MM.1S (cell line): ENCODE results near the gene PTPN18.

ENCODE experiments used
- DNase-seq: peaks from one replicate; pipeline ENCODE4 v3.0.0-alpha.2; 2015
- H2AFZ ChIP-seq: fragments of 300-600 bp; sonication (generic); 2 replicates; pipeline ENCODE4 v1.6.0; 2016; ENCODE audit warnings: antibody characterized with exemption, low read length
- H3F3A ChIP-seq: fragments of 300-600 bp; sonication (generic); 2 replicates; pipeline ENCODE4 v1.6.1; 2016; ENCODE audit warnings: mild to moderate bottlenecking, antibody characterized with exemption, low read length, moderate library complexity, mixed read lengths; ENCODE audit not compliant: insufficient read depth
- H3K27ac ChIP-seq: fragments of 300-600 bp; sonication (generic); 2 replicates; pipeline ENCODE4 v1.5.1; 2016; ENCODE audit warnings: mild to moderate bottlenecking, low read length
- H3K27me3 ChIP-seq: fragments of 300-600 bp; sonication (generic); replicated peaks from 2 replicates; pipeline ENCODE4 v1.6.0; 2016; ENCODE audit warnings: low read length; ENCODE audit not compliant: insufficient read depth
- H3K36me3 ChIP-seq: fragments of 300-600 bp; sonication (generic); replicated peaks from 2 replicates; pipeline ENCODE4 v1.6.1; 2016; ENCODE audit warnings: mild to moderate bottlenecking, low read length, mixed read lengths; ENCODE audit not compliant: insufficient read depth
- H3K4me1 ChIP-seq: fragments of 300-600 bp; sonication (generic); 2 replicates; pipeline ENCODE4 v1.6.1; 2016; ENCODE audit warnings: low read length, mixed read lengths
- H3K4me2 ChIP-seq: fragments of 300-600 bp; sonication (generic); 2 replicates; pipeline ENCODE4 v1.6.0; 2016; ENCODE audit warnings: low read depth, low read length
- H3K4me3 ChIP-seq: fragments of 300-600 bp; sonication (generic); 2 replicates; pipeline ENCODE4 v1.5.1; 2016; ENCODE audit warnings: low read length, mixed read lengths
- H3K79me2 ChIP-seq: fragments of 300-600 bp; sonication (generic); 2 replicates; pipeline ENCODE4 v1.6.1; 2016; ENCODE audit warnings: mixed run types, low read length, mixed read lengths
- H3K9ac ChIP-seq: fragments of 300-600 bp; sonication (generic); 2 replicates; pipeline ENCODE4 v1.6.1; 2016; ENCODE audit warnings: low read length, mixed read lengths
- H3K9me2 ChIP-seq: fragments of 300-600 bp; sonication (generic); replicated peaks from 2 replicates; pipeline ENCODE4 v1.6.1; 2016; ENCODE audit warnings: mild to moderate bottlenecking, low read length, mixed read lengths; ENCODE audit not compliant: insufficient read depth
- H3K9me3 ChIP-seq: fragments of 300-600 bp; sonication (generic); replicated peaks from 2 replicates; pipeline ENCODE4 v1.6.1; 2016; ENCODE audit warnings: mild to moderate bottlenecking, low read length, mixed read lengths; ENCODE audit not compliant: insufficient read depth
- H4K20me1 ChIP-seq: fragments of 300-600 bp; sonication (generic); 2 replicates; pipeline ENCODE4 v1.6.1; 2016; ENCODE audit warnings: mild to moderate bottlenecking, low read length, moderate library complexity, mixed read lengths; ENCODE audit not compliant: insufficient read depth
- EZH2 ChIP-seq: fragments of 300-600 bp; sonication (generic); optimal IDR thresholded peaks from 2 replicates; pipeline ENCODE3; 2017; ENCODE audit warnings: low read depth, mild to moderate bottlenecking, antibody characterized with exemption, low read length, mixed read lengths
- EZH2phosphoT487 ChIP-seq: fragments of 300-600 bp; sonication (generic); IDR thresholded peaks from 2 replicates; pipeline ENCODE4 v1.6.1; 2018; ENCODE audit warnings: antibody characterized with exemption, low read length
- TF ChIP-seq, protein P1 (sequence below): fragments of 300-600 bp; sonication (generic); IDR thresholded peaks from 2 replicates; pipeline ENCODE4 v1.5.1; 2016; ENCODE audit warnings: antibody characterized with exemption, low read length, mixed read lengths

The PTPN18 gene

DNA sequence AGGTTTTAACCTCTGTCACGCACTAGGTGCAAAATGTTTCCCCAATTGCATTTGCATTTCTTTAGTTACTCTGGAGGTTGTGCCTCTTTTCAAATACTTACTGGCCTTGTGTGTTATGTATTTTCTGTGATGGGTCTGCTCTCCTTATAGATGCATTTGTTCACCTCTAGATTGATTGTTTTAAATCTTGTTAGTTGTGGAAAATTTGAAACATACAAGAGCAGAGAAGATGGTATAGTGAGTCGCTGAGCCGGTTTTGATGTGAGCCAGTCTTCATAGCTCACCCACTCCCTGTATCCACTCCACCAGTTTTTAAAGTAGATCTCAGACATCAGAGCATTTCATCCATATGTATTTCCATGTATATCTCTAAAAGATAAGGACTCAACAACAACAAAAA lies 6.7 kb upstream of the PTPN18 start:
- Histone ChIP-seq H3K9ac (no peak overlapping the region), H3K9me3 (no peaks in the 10 kb centered on the region), H3K27ac (no peak overlapping the region), H3K4me2 (no peak overlapping the region), H3K27me3 (no peaks in the 10 kb centered on the region), H3K36me3 (peaks cover 10% of the 10 kb centered on the region), H3K9me2 (no peaks in the 10 kb centered on the region), H3K79me2 (peaks cover 25% of the 10 kb centered on the region), H3K4me3 (no peak overlapping the region), H3K4me1 (peaks cover 4% of the 10 kb centered on the region; the same call in 1 of the 2 replicates), H4K20me1 (no peaks in the 10 kb centered on the region), H3F3A (0 out of 2 replicates have a peak, but pooled peaks cover 3% of the 10 kb centered on the region), H2AFZ (no peak overlapping the region)
- DNase-seq = no peak
- TF ChIP-seq, protein P1, sequence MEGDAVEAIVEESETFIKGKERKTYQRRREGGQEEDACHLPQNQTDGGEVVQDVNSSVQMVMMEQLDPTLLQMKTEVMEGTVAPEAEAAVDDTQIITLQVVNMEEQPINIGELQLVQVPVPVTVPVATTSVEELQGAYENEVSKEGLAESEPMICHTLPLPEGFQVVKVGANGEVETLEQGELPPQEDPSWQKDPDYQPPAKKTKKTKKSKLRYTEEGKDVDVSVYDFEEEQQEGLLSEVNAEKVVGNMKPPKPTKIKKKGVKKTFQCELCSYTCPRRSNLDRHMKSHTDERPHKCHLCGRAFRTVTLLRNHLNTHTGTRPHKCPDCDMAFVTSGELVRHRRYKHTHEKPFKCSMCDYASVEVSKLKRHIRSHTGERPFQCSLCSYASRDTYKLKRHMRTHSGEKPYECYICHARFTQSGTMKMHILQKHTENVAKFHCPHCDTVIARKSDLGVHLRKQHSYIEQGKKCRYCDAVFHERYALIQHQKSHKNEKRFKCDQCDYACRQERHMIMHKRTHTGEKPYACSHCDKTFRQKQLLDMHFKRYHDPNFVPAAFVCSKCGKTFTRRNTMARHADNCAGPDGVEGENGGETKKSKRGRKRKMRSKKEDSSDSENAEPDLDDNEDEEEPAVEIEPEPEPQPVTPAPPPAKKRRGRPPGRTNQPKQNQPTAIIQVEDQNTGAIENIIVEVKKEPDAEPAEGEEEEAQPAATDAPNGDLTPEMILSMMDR = no peak
- no peak for TF ChIP-seq EZH2
- no peak for TF ChIP-seq EZH2phosphoT487

DNA sequence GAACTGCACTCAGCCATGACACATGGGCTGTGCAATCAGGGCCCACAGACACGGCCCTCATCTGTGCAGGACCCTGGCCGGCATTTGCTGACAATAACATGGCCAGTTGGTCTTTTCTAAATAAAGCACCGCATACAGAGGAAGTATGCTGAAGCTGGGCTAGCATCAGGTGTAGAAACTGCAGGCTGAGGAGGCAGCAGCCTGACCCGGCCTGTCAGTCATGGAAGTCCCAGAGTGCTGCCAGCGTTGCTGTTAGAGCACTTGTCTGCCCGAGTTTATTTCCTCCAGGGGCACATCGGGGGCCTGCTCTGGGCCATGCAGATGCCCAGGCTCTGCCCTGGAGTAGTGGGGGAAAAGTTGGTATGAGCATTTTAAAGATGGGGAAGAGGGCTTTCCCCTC lies 4.1 kb upstream of the PTPN18 start:
- Histone ChIP-seq H3K9me3 (no peaks in the 10 kb centered on the region), H3K9ac (no peak overlapping the region), H3K4me3 (no peak overlapping the region), H2AFZ (no peak overlapping the region), H3K79me2 (no peaks in the 10 kb centered on the region; the same call in 1 of the 2 replicates), H3F3A (0 out of 2 replicates have a peak, but pooled peaks cover 3% of the 10 kb centered on the region), H3K36me3 (no peaks in the 10 kb centered on the region), H3K4me1 (peaks cover 9% of the 10 kb centered on the region; the same call in 1 of the 2 replicates), H3K27ac (no peak overlapping the region), H3K27me3 (no peaks in the 10 kb centered on the region), H3K9me2 (no peaks in the 10 kb centered on the region), H4K20me1 (no peaks in the 10 kb centered on the region), H3K4me2 (no peak overlapping the region)
- DNase-seq = no peak
- TF ChIP-seq EZH2phosphoT487 (no peak), EZH2 (no peak)
- TF ChIP-seq, protein P1 = no peak

DNA sequence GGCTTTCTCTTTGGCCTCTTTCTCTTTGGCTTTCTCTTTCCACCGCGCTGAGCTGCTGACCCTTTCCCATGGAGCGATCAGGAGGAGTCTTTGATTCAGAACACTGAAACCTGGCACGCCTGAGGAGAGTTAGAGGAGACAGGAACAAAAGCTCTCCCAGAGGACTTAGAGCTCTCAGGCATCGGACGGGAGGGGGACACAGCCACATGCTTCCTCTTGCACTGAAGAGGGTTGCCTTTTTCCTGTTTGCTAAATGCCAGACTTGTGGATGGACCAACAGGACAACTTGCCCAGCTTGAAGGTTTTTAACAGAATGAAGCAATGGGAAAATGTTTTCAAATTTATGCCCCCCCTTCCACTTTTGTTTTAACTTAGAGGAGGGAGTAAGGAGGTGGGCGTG lies 3.6 kb upstream of the PTPN18 start:
- no peaks in the 10 kb centered on the region for H3K9me2 ChIP-seq
- H3K4me1 ChIP-seq = peaks cover 9% of the 10 kb centered on the region; the same call in 1 of the 2 replicates
- H3K27me3 ChIP-seq = no peaks in the 10 kb centered on the region
- no peak for DNase-seq
- no peak overlapping the region for H3K4me2 ChIP-seq
- H3K9ac ChIP-seq = no peak overlapping the region
- 0 out of 2 replicates have a peak, but pooled peaks cover 3% of the 10 kb centered on the region for H3F3A ChIP-seq
- H3K79me2 ChIP-seq = no peaks in the 10 kb centered on the region
- no peaks in the 10 kb centered on the region for H4K20me1 ChIP-seq
- H3K36me3 ChIP-seq = no peaks in the 10 kb centered on the region
- no peak overlapping the region for H3K4me3 ChIP-seq
- no peak overlapping the region for H3K27ac ChIP-seq
- no peaks in the 10 kb centered on the region for H3K9me3 ChIP-seq
- H2AFZ ChIP-seq = no peak overlapping the region
- TF ChIP-seq, protein P1 = no peak
- TF ChIP-seq EZH2phosphoT487 (no peak), EZH2 (no peak)
